GM19328 (cell line): Measurements from ENCODE around the gene CDHR3.

Source experiments
- ATAC-seq: cut with Tn5 transposase; IDR thresholded peaks from one replicate; pipeline ENCODE4 v1.9.1; 2021; ENCODE audit warnings: mild to moderate bottlenecking, moderate library complexity; ENCODE audit not compliant: unreplicated experiment

The CDHR3 gene

GRCh38 chr7:106061301-106061979 lies 98.4 kb downstream of the CDHR3 start:
- peak; percentile 23 for ATAC-seq

GRCh38 chr7:106062006-106062405 lies 98.9 kb downstream of the CDHR3 start:
- ATAC-seq, result no peak

- ATAC-seq, result no peak
Observed at GRCh38 chr7:106062521-106062931, 99.5 kb downstream of the CDHR3 start.

GRCh38 chr7:106063024-106063423 lies 100.0 kb downstream of the CDHR3 start:
- ATAC-seq, result no peak

GRCh38 chr7:106063692-106064091 lies 100.6 kb downstream of the CDHR3 start:
- ATAC-seq, result no peak

GRCh38 chr7:106064316-106064715 lies 101.3 kb downstream of the CDHR3 start:
- no peak for ATAC-seq

- ATAC-seq, result no peak
Observed at GRCh38 chr7:106064771-106065574, 101.9 kb downstream of the CDHR3 start.

GRCh38 chr7:106065575-106066500 lies 102.8 kb downstream of the CDHR3 start:
- no peak for ATAC-seq

GRCh38 chr7:106067678-106068077 lies 104.6 kb downstream of the CDHR3 start:
- no peak for ATAC-seq

- no peak for ATAC-seq
Observed at GRCh38 chr7:106068538-106068961, 105.5 kb downstream of the CDHR3 start.

GRCh38 chr7:106068986-106069385 lies 105.9 kb downstream of the CDHR3 start:
- no peak for ATAC-seq

GRCh38 chr7:106069471-106070200 lies 106.6 kb downstream of the CDHR3 start:
- no peak for ATAC-seq

GRCh38 chr7:106070201-106070551 lies 107.1 kb downstream of the CDHR3 start:
- ATAC-seq, result no peak

GRCh38 chr7:106070567-106071254 lies 107.6 kb downstream of the CDHR3 start:
- ATAC-seq, result no peak

- ATAC-seq, result peak; percentile 92
Observed at GRCh38 chr7:106071356-106071998, 108.4 kb downstream of the CDHR3 start.

GRCh38 chr7:106071999-106072714 lies 109.1 kb downstream of the CDHR3 start:
- ATAC-seq, result no peak

- no peak for ATAC-seq
Observed at GRCh38 chr7:106072715-106073091, 109.6 kb downstream of the CDHR3 start.

- no peak for ATAC-seq
Observed at GRCh38 chr7:106073701-106074100, 110.6 kb downstream of the CDHR3 start.

GRCh38 chr7:106074257-106074656 lies 111.2 kb downstream of the CDHR3 start:
- no peak for ATAC-seq
